Mononuclear cell (primary cell): ENCODE data around the gene ATE1. TPM values are rescaled to one million over a fixed set of nuclear protein-coding genes. Genes with fewer than 3 reads are reported as not detected.

Experiments
- H3K27me3 ChIP-seq: 2 replicates; pipeline ENCODE4 v1.6.0; 2011; ENCODE audit warnings: low read length, control low read depth; ENCODE audit not compliant: insufficient read depth
- H3K4me1 ChIP-seq: 2 replicates; pipeline ENCODE4 v1.5.1; 2011; ENCODE audit warnings: mild to moderate bottlenecking, low read length, control low read depth; ENCODE audit not compliant: insufficient read depth
- H3K4me3 ChIP-seq: 2 replicates; pipeline ENCODE4 v1.5.1; 2011; ENCODE audit warnings: mild to moderate bottlenecking, low read length, moderate library complexity
- H3K9me3 ChIP-seq: 2 replicates; pipeline ENCODE4 v1.5.1; 2011; ENCODE audit warnings: low read depth, mild to moderate bottlenecking, control low read depth, low read length
- total RNA-seq: library from RNA; depleted of rRNA; stranded (reverse); fragments of >200 nt; gene quantifications from one replicate; pipeline ENCODE4 v1.2.3, GENCODE V29; 2012

The ATE1 gene
- total RNA-seq, 1 donor, result 14.9 TPM

GRCh38 chr10:121813211-121813815 lies 114.5 kb downstream of the ATE1 start:
- Histone ChIP-seq H3K9me3 (no peaks in the 10 kb centered on the region), H3K4me3 (no peak overlapping the region), H3K4me1 (no peaks in the 10 kb centered on the region), H3K27me3 (no peaks in the 10 kb centered on the region)

- no peaks in the 10 kb centered on the region for H3K27me3 ChIP-seq
- no peaks in the 10 kb centered on the region for H3K4me1 ChIP-seq
- no peak overlapping the region for H3K4me3 ChIP-seq
- no peaks in the 10 kb centered on the region for H3K9me3 ChIP-seq
Observed at GRCh38 chr10:121812031-121812430, 115.8 kb downstream of the ATE1 start.

- Histone ChIP-seq H3K4me1 (no peaks in the 10 kb centered on the region), H3K4me3 (no peak overlapping the region), H3K27me3 (no peaks in the 10 kb centered on the region), H3K9me3 (no peaks in the 10 kb centered on the region)
Observed at GRCh38 chr10:121811386-121811785, 116.4 kb downstream of the ATE1 start.

- H3K9me3 ChIP-seq, result no peaks in the 10 kb centered on the region
- H3K4me3 ChIP-seq, result no peak overlapping the region
- no peaks in the 10 kb centered on the region for H3K27me3 ChIP-seq
- no peaks in the 10 kb centered on the region for H3K4me1 ChIP-seq
Observed at GRCh38 chr10:121808835-121809234, 119.0 kb downstream of the ATE1 start.

- Histone ChIP-seq H3K4me1 (no peaks in the 10 kb centered on the region), H3K27me3 (no peaks in the 10 kb centered on the region), H3K4me3 (no peak overlapping the region), H3K9me3 (no peaks in the 10 kb centered on the region)
Observed at GRCh38 chr10:121804460-121804859, 123.4 kb downstream of the ATE1 start.

GRCh38 chr10:121803611-121804010 lies 124.2 kb downstream of the ATE1 start:
- Histone ChIP-seq H3K27me3 (no peaks in the 10 kb centered on the region), H3K4me1 (no peaks in the 10 kb centered on the region), H3K9me3 (no peaks in the 10 kb centered on the region), H3K4me3 (no peak overlapping the region)

GRCh38 chr10:121800831-121801230 lies 127.0 kb downstream of the ATE1 start:
- no peak overlapping the region for H3K4me3 ChIP-seq
- no peaks in the 10 kb centered on the region for H3K9me3 ChIP-seq
- H3K4me1 ChIP-seq, result no peaks in the 10 kb centered on the region
- H3K27me3 ChIP-seq, result no peaks in the 10 kb centered on the region

- Histone ChIP-seq H3K27me3 (no peaks in the 10 kb centered on the region), H3K4me3 (no peak overlapping the region)
Observed at GRCh38 chr10:121800146-121800545, 127.7 kb downstream of the ATE1 start.

GRCh38 chr10:121797490-121797889 lies 130.3 kb downstream of the ATE1 start:
- H3K4me3 ChIP-seq, result no peak overlapping the region
- H3K27me3 ChIP-seq, result no peaks in the 10 kb centered on the region
- no peaks in the 10 kb centered on the region for H3K4me1 ChIP-seq
- no peaks in the 10 kb centered on the region for H3K9me3 ChIP-seq

More at GRCh38 chr10:121800146-121800545, 127.7 kb downstream of the ATE1 start:
- H3K4me1 ChIP-seq, result no peaks in the 10 kb centered on the region
- no peaks in the 10 kb centered on the region for H3K9me3 ChIP-seq

GRCh38 chr10:121796342-121796741 lies 131.5 kb downstream of the ATE1 start:
- H3K4me3 ChIP-seq, result no peak overlapping the region
- H3K4me1 ChIP-seq, result no peaks in the 10 kb centered on the region
- H3K27me3 ChIP-seq, result no peaks in the 10 kb centered on the region
- no peaks in the 10 kb centered on the region for H3K9me3 ChIP-seq

- Histone ChIP-seq H3K4me1 (no peaks in the 10 kb centered on the region), H3K4me3 (no peak overlapping the region), H3K9me3 (no peaks in the 10 kb centered on the region), H3K27me3 (no peaks in the 10 kb centered on the region)
Observed at GRCh38 chr10:121792198-121792597, 135.6 kb downstream of the ATE1 start.

- H3K9me3 ChIP-seq, result no peaks in the 10 kb centered on the region
- no peak overlapping the region for H3K4me3 ChIP-seq
- H3K27me3 ChIP-seq, result no peaks in the 10 kb centered on the region
- no peaks in the 10 kb centered on the region for H3K4me1 ChIP-seq
Observed at GRCh38 chr10:121791761-121792160, 136.1 kb downstream of the ATE1 start.

- H3K4me1 ChIP-seq, result no peaks in the 10 kb centered on the region
- H3K4me3 ChIP-seq, result no peak overlapping the region
- no peaks in the 10 kb centered on the region for H3K9me3 ChIP-seq
- no peaks in the 10 kb centered on the region for H3K27me3 ChIP-seq
Observed at GRCh38 chr10:121788717-121789116, 139.1 kb downstream of the ATE1 start.

GRCh38 chr10:121788115-121788514 lies 139.7 kb downstream of the ATE1 start:
- Histone ChIP-seq H3K4me1 (no peaks in the 10 kb centered on the region), H3K4me3 (no peak overlapping the region), H3K27me3 (no peaks in the 10 kb centered on the region), H3K9me3 (no peaks in the 10 kb centered on the region)

- H3K9me3 ChIP-seq, result no peaks in the 10 kb centered on the region
- H3K4me1 ChIP-seq, result no peaks in the 10 kb centered on the region
- no peak overlapping the region for H3K4me3 ChIP-seq
- H3K27me3 ChIP-seq, result no peaks in the 10 kb centered on the region
Observed at GRCh38 chr10:121787169-121787568, 140.7 kb downstream of the ATE1 start.

GRCh38 chr10:121783782-121784372 lies 144.0 kb downstream of the ATE1 start:
- no peak overlapping the region for H3K4me3 ChIP-seq
- no peaks in the 10 kb centered on the region for H3K27me3 ChIP-seq
- H3K9me3 ChIP-seq, result no peaks in the 10 kb centered on the region
- no peaks in the 10 kb centered on the region for H3K4me1 ChIP-seq
